HG02970 (cell line): ENCODE data around the gene PPP1CB.

Source experiments
- ATAC-seq: cut with Tn5 transposase; IDR thresholded peaks from one replicate; pipeline ENCODE4 v1.9.1; 2021; ENCODE audit warnings: mild to moderate bottlenecking, moderate library complexity, moderate number of reproducible peaks; ENCODE audit not compliant: unreplicated experiment, low FRiP score

The PPP1CB gene

DNA sequence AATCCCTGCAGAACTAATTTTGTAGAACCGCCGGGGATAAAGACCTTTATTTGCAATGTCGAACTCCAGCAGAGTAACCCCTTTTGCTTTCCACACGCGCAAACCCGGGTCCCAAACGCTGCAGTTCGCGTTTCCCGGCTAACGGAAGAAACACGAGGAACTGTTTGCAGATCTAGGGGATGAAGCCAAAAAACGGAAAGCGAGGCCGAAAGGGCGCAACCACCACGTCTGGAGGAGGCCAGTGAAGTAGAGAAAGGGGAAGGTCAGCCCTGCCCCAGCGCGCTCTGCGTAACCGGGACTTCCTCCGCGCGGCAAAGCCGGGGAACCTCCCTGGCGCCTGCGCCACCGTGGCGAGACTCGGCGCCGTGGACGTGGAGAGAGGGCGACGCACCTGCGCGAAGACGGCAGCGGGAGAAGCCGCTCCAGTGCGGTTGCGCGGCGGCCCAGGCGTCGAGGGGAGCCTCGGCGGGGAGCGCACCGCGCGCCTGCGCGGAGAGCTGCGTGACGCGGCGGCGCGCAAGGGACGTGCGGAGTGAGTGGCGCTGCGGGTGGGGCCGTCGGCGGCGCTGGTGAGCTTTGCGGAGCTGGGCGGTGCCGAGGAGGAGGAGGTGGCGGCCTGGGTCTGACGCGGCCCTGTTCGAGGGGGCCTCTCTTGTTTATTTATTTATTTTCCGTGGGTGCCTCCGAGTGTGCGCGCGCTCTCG is at the start of gene PPP1CB:
Gene PPP1CB, plus strand, starts transcription at position 579 of the 704 bp plus-strand sequence. CDS start 295 bp downstream, outside the sequence.
- peak; percentile 87 for ATAC-seq

GRCh38 chr2:28702415-28702861 is 49.2 kb upstream of the PPP1CB start:
- ATAC-seq, result no peak

- ATAC-seq, result no peak
These were observed 48.8 kb upstream of the PPP1CB start for GRCh38 chr2:28702878-28703277.

- no peak for ATAC-seq
These were observed 47.0 kb upstream of the PPP1CB start for GRCh38 chr2:28704621-28705020.

GRCh38 chr2:28705751-28706440 is 45.7 kb upstream of the PPP1CB start:
- no peak for ATAC-seq

DNA sequence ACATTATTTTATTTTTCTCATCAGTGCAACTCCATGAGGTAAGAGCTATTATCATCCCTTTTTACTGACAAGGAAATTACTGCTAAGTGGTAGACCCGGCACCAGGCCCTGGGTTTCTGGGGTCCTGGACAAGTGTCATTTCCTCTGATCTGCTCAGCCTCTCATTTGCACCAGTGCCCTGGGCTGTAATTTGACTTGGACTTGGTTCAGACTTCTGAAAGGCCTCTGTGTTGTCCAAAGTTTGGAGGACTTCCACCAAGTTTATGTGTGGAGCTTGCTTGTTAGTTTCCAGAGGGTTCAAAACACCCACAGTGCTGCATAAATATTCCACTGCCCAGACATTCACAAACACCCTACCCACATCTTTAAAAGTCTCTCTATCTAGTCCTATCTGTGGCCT is 44.0 kb upstream of the PPP1CB start:
- no peak for ATAC-seq

- ATAC-seq, result no peak
These were observed 42.5 kb upstream of the PPP1CB start for GRCh38 chr2:28709101-28709500.

- ATAC-seq, result no peak
These were observed 41.1 kb upstream of the PPP1CB start for GRCh38 chr2:28710545-28710944.

DNA sequence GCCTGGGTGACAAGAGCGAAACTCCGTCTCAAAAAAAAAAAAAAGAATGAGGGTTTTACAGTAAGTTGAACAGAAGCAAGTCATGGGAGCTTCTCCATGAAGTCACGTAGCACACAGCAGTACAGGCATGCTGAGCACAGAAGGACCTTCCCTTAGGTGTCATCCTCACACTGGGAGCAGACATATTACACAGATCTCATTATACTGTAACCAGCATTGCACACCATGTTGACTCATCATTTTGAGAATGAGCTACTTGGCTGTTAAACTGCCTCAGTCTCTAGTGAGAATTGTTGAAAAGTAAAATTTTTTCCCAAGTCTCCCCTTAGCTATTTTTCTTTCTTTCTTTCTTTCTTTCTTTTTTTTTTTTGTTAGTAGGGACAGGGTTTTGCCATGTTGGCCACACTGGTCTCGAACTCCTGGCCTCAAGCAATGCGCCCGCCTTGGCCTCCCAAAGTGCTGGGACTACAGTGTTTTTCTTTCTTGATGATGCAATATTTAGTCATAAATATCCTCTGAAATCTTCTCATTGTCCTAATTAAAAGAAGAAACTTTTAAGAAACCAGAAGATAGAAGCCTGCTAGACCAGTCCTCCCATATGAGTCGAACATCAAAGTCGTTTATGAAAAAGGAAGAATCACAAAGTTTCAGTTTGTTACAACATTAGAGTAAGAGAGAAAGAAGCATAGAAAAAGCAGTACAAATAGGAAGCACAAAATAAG is 37.9 kb upstream of the PPP1CB start:
- ATAC-seq, result no peak

GRCh38 chr2:28716265-28716865 is 35.3 kb upstream of the PPP1CB start:
- no peak for ATAC-seq

- ATAC-seq, result no peak
These were observed 34.3 kb upstream of the PPP1CB start for GRCh38 chr2:28717339-28717758.

- no peak for ATAC-seq
These were observed 31.3 kb upstream of the PPP1CB start for GRCh38 chr2:28720345-28720744.

- no peak for ATAC-seq
These were observed 29.9 kb upstream of the PPP1CB start for GRCh38 chr2:28721601-28722191.

GRCh38 chr2:28725021-28725711 is 26.5 kb upstream of the PPP1CB start:
- no peak for ATAC-seq

- no peak for ATAC-seq
These were observed 25.5 kb upstream of the PPP1CB start for GRCh38 chr2:28726177-28726576.

DNA sequence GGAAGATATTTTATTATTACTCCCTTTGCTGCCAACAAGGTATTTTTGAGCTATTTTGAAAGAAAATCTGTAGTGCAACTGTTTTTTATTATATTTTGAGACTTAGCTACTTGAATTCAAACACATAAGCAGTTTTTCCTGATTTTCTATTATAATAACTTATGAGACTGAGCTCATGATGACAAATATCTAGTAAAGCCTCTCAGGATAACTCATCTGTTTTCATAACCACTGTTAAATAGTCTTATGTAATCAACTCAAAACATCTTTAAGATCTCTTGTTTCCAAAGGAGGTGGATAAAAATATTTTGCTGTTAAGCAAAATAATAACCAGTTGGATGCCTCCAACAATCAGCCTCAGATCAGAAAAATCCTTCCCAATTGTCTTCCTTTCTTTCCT is 21.9 kb upstream of the PPP1CB start:
- ATAC-seq, result no peak

- no peak for ATAC-seq
These were observed 20.9 kb upstream of the PPP1CB start for GRCh38 chr2:28730641-28731146.

DNA sequence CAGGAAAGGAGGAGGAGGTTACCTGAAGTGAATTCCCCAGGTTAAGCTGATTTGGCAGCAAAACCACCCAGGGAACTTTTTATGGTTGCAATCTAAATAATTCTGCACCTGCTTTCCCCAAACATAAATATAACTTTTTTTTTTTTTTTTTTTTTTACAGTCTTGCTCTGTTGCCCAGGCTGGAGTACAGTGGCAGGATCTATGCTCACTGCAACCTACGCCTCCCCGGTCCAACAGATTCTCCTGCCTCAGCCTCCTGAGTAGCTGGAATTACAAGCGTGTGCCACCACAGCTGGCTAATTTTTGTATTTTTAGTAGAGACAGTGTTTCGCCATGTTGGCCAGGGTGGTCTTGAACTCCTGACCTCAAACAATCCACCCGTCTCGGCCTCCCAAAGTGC is 16.1 kb upstream of the PPP1CB start:
- no peak for ATAC-seq

GRCh38 chr2:28736034-28736433 is 15.6 kb upstream of the PPP1CB start:
- ATAC-seq, result no peak

DNA sequence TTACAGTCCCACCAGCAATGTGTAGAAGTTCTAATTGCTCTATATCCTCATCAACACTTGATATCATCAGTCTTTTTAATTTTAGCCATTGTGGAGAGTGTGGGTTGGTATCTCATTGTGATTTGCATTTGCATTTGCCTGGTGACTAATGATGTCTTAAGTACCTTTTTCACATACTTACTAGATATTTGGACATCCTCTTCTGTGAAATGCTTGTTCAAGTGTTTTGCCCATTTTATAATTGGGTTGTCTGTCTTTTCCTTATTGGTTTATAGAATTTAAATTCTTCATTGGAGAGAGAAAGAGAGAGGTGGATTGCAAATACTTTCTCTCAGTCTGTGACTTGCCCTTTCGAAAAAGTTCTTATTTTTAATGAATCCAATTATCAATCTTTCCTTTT is 14.0 kb upstream of the PPP1CB start:
- ATAC-seq, result no peak
